Liver (tissue), 9 donors: ENCODE results near the gene KCNMB2. TPM values are rescaled to one million over a fixed set of nuclear protein-coding genes. Genes with fewer than 3 reads are reported as not detected.

Experiments
- DNase-seq: peaks from one replicate; pipeline ENCODE4 v3.0.0-alpha.2; 2017; ENCODE audit warnings: low spot score
- H3K27ac ChIP-seq, 2 donors: one replicate each; pipeline ENCODE4 v1.7.0; 2013; ENCODE audit warnings: inconsistent platforms in 2 of 2, low read length in 2 of 2, control low read depth in 1 of 2, low read depth in 1 of 2, mild to moderate bottlenecking in 1 of 2
- H3K27me3 ChIP-seq, 4 donors: one replicate each; pipeline versions ENCODE4 v1.6.1 to v1.7.0; 2013; ENCODE audit warnings: low read length in 3 of 4, inconsistent platforms in 1 of 4, mild to moderate bottlenecking in 1 of 4, moderate library complexity in 1 of 4; ENCODE audit not compliant: control insufficient read depth in 4 of 4, insufficient read depth in 4 of 4
- H3K36me3 ChIP-seq, 4 donors: one replicate each; pipeline versions ENCODE4 v1.6.1 to v1.7.0; 2013; ENCODE audit warnings: low read length in 3 of 4, mild to moderate bottlenecking in 3 of 4, low read depth in 1 of 4, moderate library complexity in 1 of 4; ENCODE audit not compliant: control insufficient read depth in 4 of 4, insufficient read depth in 3 of 4
- H3K4me1 ChIP-seq, 4 donors: one replicate each; pipeline versions ENCODE4 v1.6.1 to v1.7.0; 2013; ENCODE audit warnings: low read length in 3 of 4, mild to moderate bottlenecking in 3 of 4, moderate library complexity in 1 of 4; ENCODE audit not compliant: control insufficient read depth in 4 of 4, insufficient read depth in 4 of 4
- H3K4me3 ChIP-seq, 3 donors: one replicate each; pipeline versions ENCODE4 v1.6.1 to v1.7.0; 2013; ENCODE audit warnings: low read length in 3 of 3, control low read depth in 1 of 3, low read depth in 1 of 3, mild to moderate bottlenecking in 1 of 3
- H3K9ac ChIP-seq, 2 donors: one replicate each; pipeline ENCODE4 v1.7.0; 2013; ENCODE audit warnings: low read length in 2 of 2, mild to moderate bottlenecking in 2 of 2, moderate library complexity in 2 of 2, control low read depth in 1 of 2, low read depth in 1 of 2
- H3K9me3 ChIP-seq, 4 donors: one replicate each; pipeline versions ENCODE4 v1.6.1 to v1.7.0; 2013; ENCODE audit warnings: low read length in 3 of 4; ENCODE audit not compliant: control insufficient read depth in 4 of 4
- EGR1 ChIP-seq, 2 donors: IDR thresholded peaks; 2 replicates each; pipeline ENCODE4 v1.6.1; 2016 to 2018; ENCODE audit warnings: antibody characterized with exemption in 2 of 2, low read depth in 2 of 2
- FOXA1 ChIP-seq: IDR thresholded peaks from 2 replicates; pipeline ENCODE4 v1.6.1; 2016; ENCODE audit warnings: antibody characterized with exemption
- FOXA2 ChIP-seq: IDR thresholded peaks from 2 replicates; pipeline ENCODE4 v1.6.1; 2016; ENCODE audit warnings: antibody characterized with exemption
- GABPA ChIP-seq, 2 donors: IDR thresholded peaks in 1 of 2; conservative IDR thresholded peaks in 1 of 2; 2 replicates each; pipeline ENCODE4 v1.6.1; 2016; ENCODE audit warnings: antibody characterized with exemption in 2 of 2, mild to moderate bottlenecking in 1 of 2, moderate library complexity in 1 of 2
- HNF4A ChIP-seq, 2 donors: conservative IDR thresholded peaks; 2 replicates each; pipeline ENCODE4 v1.6.1; 2016; ENCODE audit warnings: antibody characterized with exemption in 2 of 2, mild to moderate bottlenecking in 2 of 2
- HNF4G ChIP-seq: IDR thresholded peaks from 2 replicates; pipeline ENCODE4 v1.6.1; 2016; ENCODE audit warnings: antibody characterized with exemption
- JUND ChIP-seq, 2 donors: IDR thresholded peaks; 2 replicates each; pipeline ENCODE4 v1.6.1; 2016; ENCODE audit warnings: antibody characterized with exemption in 2 of 2
- NR2F2 ChIP-seq: IDR thresholded peaks from 2 replicates; pipeline ENCODE4 v1.6.1; 2016; ENCODE audit warnings: antibody characterized with exemption
- RAD21 ChIP-seq, 2 donors: IDR thresholded peaks; 2 replicates each; pipeline ENCODE4 v1.6.1; 2016; ENCODE audit warnings: antibody characterized with exemption in 2 of 2, mild to moderate bottlenecking in 2 of 2
- RXRA ChIP-seq, 2 donors: IDR thresholded peaks; 2 replicates each; pipeline ENCODE4 v1.6.1; 2017 to 2018; ENCODE audit warnings: antibody characterized with exemption in 2 of 2, mild to moderate bottlenecking in 1 of 2
- SP1 ChIP-seq: IDR thresholded peaks from 2 replicates; pipeline ENCODE4 v1.6.1; 2018; ENCODE audit warnings: antibody characterized with exemption, mild to moderate bottlenecking
- TAF1 ChIP-seq: conservative IDR thresholded peaks from 2 replicates; pipeline ENCODE4 v1.6.1; 2016; ENCODE audit warnings: antibody characterized with exemption, mild to moderate bottlenecking
- YY1 ChIP-seq: IDR thresholded peaks from 2 replicates; pipeline ENCODE4 v1.6.1; 2016; ENCODE audit warnings: antibody characterized with exemption, mild to moderate bottlenecking
- WGBS: extraction: QIAGEN DNeasy Blood & Tissue Kit; methylation state at CpG from one replicate; pipeline ENCODE4 v1.1.7; 2013; 5-methylcytosine and 5-hydroxymethylcytosine counted together
- polyA plus RNA-seq, 2 donors: library from polyadenylated mRNA; stranded (reverse) in 1 of 2; unstranded in 1 of 2; fragments of 200-250 nt in 1 of 2; fragments of >200 nt in 1 of 2; fragmentation: Nextera tagmentation in 1 of 2; extraction: Ambion mirVana in 1 of 2; gene quantifications; one replicate each; pipeline versions ENCODE4 v1.2.1 to v1.2.3, GENCODE V29; 2013 to 2015
- total RNA-seq, 2 donors: library from RNA; depleted of rRNA; stranded (reverse); fragments of >200 nt; gene quantifications; one replicate each; pipeline ENCODE4 v1.2.3, GENCODE V29; 2014
- TF ChIP-seq, protein P1 (sequence below): IDR thresholded peaks from 2 replicates; pipeline ENCODE4 v1.6.1; 2016; ENCODE audit warnings: antibody characterized with exemption
- TF ChIP-seq, protein P2 (sequence below): IDR thresholded peaks from 2 replicates; pipeline ENCODE4 v1.6.1; 2016; ENCODE audit warnings: antibody characterized with exemption, mild to moderate bottlenecking
- TF ChIP-seq, protein P3 (sequence below): IDR thresholded peaks from 2 replicates; pipeline ENCODE4 v1.6.1; 2016; ENCODE audit warnings: antibody characterized with exemption
- TF ChIP-seq, protein P4 (sequence below): fragments of 150-350 bp; IDR thresholded peaks from 2 replicates; pipeline ENCODE4 v1.5.1; 2017; ENCODE audit warnings: improper control_type of control experiment, low read depth, low read length; ENCODE audit not compliant: missing input control
- TF ChIP-seq, protein P5 (sequence below): IDR thresholded peaks from 2 replicates; pipeline ENCODE4 v1.6.1; 2016; ENCODE audit warnings: antibody characterized with exemption
- donor health status: healthy.
- donor health status: healthy.
- donor health status: healthy.
- donor health status: healthy.
- donor health status: healthy.

Gene KCNMB2
- total and polyA plus RNA-seq, 4 donors: 0.08 to 0.33 (median 0.16) TPM; not detected in 1

DNA sequence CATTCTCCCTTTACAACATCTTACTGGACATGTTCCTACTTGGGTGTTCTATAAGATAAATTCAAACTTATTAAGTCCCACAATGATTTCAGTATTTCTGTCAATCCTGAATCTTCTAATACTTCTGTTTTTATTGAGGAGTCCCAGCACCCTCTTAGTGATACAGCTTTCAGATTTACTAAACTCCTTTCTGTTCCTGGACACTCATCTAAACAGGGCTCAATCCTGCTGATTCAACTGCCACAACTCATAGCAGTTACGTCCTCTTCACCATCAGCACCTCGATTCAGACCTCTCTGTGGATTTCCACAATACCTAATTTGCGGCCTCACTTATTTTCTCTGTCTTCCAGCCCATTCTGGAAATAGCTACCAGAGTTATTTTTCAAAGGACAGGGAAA is 101.6 kb downstream of the KCNMB2 start:
- no peaks in the 10 kb centered on the region for H3K9me3 ChIP-seq
- no peak overlapping the region for H3K4me3 ChIP-seq
- no peak for DNase-seq
- 73% methylated on average over 3 of the region's 3 CpGs for WGBS
- no peaks in the 10 kb centered on the region for H3K4me1 ChIP-seq
- H3K36me3 ChIP-seq: no peaks in the 10 kb centered on the region
- no peaks in the 10 kb centered on the region for H3K27me3 ChIP-seq
- TF ChIP-seq, protein P1, sequence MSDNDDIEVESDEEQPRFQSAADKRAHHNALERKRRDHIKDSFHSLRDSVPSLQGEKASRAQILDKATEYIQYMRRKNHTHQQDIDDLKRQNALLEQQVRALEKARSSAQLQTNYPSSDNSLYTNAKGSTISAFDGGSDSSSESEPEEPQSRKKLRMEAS: no peak
- TF ChIP-seq RXRA (IDR thresholded peaks at IDR 0.05) (no peak), JUND (IDR thresholded peaks at IDR 0.05) (no peak), HNF4G (no peak), EGR1 (IDR thresholded peaks at IDR 0.05; ENCODE audit: low read depth in 2 of 2) (no peak), NR2F2 (no peak), TAF1 (no peak), HNF4A (conservative IDR thresholded peaks at IDR 0.05) (no peak), YY1 (no peak), GABPA (IDR thresholded peaks at IDR 0.05 in 1 of 2, conservative IDR thresholded peaks at IDR 0.05 in 1 of 2) (no peak), FOXA2 (no peak), FOXA1 (no peak), SP1 (no peak), RAD21 (IDR thresholded peaks at IDR 0.05) (no peak)
- TF ChIP-seq, protein P2, sequence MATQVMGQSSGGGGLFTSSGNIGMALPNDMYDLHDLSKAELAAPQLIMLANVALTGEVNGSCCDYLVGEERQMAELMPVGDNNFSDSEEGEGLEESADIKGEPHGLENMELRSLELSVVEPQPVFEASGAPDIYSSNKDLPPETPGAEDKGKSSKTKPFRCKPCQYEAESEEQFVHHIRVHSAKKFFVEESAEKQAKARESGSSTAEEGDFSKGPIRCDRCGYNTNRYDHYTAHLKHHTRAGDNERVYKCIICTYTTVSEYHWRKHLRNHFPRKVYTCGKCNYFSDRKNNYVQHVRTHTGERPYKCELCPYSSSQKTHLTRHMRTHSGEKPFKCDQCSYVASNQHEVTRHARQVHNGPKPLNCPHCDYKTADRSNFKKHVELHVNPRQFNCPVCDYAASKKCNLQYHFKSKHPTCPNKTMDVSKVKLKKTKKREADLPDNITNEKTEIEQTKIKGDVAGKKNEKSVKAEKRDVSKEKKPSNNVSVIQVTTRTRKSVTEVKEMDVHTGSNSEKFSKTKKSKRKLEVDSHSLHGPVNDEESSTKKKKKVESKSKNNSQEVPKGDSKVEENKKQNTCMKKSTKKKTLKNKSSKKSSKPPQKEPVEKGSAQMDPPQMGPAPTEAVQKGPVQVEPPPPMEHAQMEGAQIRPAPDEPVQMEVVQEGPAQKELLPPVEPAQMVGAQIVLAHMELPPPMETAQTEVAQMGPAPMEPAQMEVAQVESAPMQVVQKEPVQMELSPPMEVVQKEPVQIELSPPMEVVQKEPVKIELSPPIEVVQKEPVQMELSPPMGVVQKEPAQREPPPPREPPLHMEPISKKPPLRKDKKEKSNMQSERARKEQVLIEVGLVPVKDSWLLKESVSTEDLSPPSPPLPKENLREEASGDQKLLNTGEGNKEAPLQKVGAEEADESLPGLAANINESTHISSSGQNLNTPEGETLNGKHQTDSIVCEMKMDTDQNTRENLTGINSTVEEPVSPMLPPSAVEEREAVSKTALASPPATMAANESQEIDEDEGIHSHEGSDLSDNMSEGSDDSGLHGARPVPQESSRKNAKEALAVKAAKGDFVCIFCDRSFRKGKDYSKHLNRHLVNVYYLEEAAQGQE: no peak
- TF ChIP-seq, protein P3, sequence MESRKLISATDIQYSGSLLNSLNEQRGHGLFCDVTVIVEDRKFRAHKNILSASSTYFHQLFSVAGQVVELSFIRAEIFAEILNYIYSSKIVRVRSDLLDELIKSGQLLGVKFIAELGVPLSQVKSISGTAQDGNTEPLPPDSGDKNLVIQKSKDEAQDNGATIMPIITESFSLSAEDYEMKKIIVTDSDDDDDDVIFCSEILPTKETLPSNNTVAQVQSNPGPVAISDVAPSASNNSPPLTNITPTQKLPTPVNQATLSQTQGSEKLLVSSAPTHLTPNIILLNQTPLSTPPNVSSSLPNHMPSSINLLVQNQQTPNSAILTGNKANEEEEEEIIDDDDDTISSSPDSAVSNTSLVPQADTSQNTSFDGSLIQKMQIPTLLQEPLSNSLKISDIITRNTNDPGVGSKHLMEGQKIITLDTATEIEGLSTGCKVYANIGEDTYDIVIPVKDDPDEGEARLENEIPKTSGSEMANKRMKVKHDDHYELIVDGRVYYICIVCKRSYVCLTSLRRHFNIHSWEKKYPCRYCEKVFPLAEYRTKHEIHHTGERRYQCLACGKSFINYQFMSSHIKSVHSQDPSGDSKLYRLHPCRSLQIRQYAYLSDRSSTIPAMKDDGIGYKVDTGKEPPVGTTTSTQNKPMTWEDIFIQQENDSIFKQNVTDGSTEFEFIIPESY: no peak
- TF ChIP-seq, protein P4, sequence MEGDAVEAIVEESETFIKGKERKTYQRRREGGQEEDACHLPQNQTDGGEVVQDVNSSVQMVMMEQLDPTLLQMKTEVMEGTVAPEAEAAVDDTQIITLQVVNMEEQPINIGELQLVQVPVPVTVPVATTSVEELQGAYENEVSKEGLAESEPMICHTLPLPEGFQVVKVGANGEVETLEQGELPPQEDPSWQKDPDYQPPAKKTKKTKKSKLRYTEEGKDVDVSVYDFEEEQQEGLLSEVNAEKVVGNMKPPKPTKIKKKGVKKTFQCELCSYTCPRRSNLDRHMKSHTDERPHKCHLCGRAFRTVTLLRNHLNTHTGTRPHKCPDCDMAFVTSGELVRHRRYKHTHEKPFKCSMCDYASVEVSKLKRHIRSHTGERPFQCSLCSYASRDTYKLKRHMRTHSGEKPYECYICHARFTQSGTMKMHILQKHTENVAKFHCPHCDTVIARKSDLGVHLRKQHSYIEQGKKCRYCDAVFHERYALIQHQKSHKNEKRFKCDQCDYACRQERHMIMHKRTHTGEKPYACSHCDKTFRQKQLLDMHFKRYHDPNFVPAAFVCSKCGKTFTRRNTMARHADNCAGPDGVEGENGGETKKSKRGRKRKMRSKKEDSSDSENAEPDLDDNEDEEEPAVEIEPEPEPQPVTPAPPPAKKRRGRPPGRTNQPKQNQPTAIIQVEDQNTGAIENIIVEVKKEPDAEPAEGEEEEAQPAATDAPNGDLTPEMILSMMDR: no peak
- TF ChIP-seq, protein P5, sequence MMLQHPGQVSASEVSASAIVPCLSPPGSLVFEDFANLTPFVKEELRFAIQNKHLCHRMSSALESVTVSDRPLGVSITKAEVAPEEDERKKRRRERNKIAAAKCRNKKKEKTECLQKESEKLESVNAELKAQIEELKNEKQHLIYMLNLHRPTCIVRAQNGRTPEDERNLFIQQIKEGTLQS: no peak
- H3K27ac ChIP-seq: no peak overlapping the region
- no peak overlapping the region for H3K9ac ChIP-seq
